ENCODE results near the gene P3H1. TPM values are rescaled to one million over a fixed set of nuclear protein-coding genes. Genes with fewer than 3 reads are reported as not detected.

The P3H1 gene
- total and polyA plus RNA-seq, 5 donors from 2014 or later = 12.6 to 30.4 (median 15.6) TPM

DNA sequence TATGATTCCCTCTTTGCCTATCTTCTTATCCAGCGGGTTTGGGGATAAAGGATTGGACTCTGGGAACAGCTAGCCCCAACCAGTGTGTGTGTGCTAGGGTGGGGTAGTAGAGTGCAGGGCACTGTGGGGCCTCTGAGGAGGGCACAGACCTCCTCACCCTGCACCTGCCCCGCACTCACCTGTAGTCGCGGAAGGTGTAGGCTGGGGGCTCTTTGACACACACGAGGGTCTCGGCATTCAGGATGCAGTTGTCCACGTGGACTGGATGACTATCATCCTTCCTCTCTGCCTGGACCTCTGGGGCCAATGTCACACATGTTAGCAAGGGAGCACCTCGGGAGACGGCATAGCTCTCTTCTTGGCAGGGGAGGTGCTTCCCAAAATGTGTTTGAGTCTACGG lies 18.8 kb downstream of the P3H1 start:
- H3K4me3 Mint-ChIP-seq = no peak overlapping the region
- H3K27ac ChIP-seq (ENCODE audit: insufficient read depth, low read length, poor library complexity, severe bottlenecking) = no peak overlapping the region
- DNase-seq = no peak
- no peaks in the 10 kb centered on the region for H3K27me3 Mint-ChIP-seq
- H3K36me3 Mint-ChIP-seq = peaks cover 46% of the 10 kb centered on the region
- no peak for ATAC-seq (ENCODE audit: low read depth in 2 of 2)
- H3K27me3 ChIP-seq (ENCODE audit: control insufficient read depth, insufficient read depth, low read length) = no peaks in the 10 kb centered on the region
- H3K9me3 ChIP-seq (ENCODE audit: control insufficient read depth in 2 of 2, low read length in 2 of 2) = no peaks in the 10 kb centered on the region
- peaks cover 0 to 4% (median 0%) of the 10 kb centered on the region in 7 donors for H3K9me3 Mint-ChIP-seq
- H3K36me3 ChIP-seq (ENCODE audit: control insufficient read depth, insufficient read depth, low read length) = peaks cover 40% of the 10 kb centered on the region
- peaks cover 0 to 3% (median 0%) of the 10 kb centered on the region in 4 donors for H3K4me1 Mint-ChIP-seq
- H3K4me1 ChIP-seq (ENCODE audit: control insufficient read depth, insufficient read depth, low read length, poor library complexity, severe bottlenecking) = no peaks in the 10 kb centered on the region
- no peak overlapping the region for H3K4me3 ChIP-seq (ENCODE audit: low read depth, low read length)
- H3K27ac Mint-ChIP-seq = peak overlapping the region in 1 of 3 donors; percentile 65

- no peaks in the 10 kb centered on the region for H3K27me3 ChIP-seq (ENCODE audit: control insufficient read depth, insufficient read depth, low read length)
- no peaks in the 10 kb centered on the region for H3K9me3 ChIP-seq (ENCODE audit: control insufficient read depth in 2 of 2, low read length in 2 of 2)
- Mint-ChIP-seq H3K4me1 (peaks cover 0 to 3% (median 0%) of the 10 kb centered on the region in 4 donors), H3K9me3 (peaks cover 0 to 4% (median 0%) of the 10 kb centered on the region in 7 donors), H3K27ac (no peak overlapping the region), H3K4me3 (no peak overlapping the region), H3K36me3 (peaks cover 37% of the 10 kb centered on the region), H3K27me3 (no peaks in the 10 kb centered on the region)
- no peak for ATAC-seq (ENCODE audit: low read depth in 2 of 2)
- no peak overlapping the region for H3K4me3 ChIP-seq (ENCODE audit: low read depth, low read length)
- H3K4me1 ChIP-seq (ENCODE audit: control insufficient read depth, insufficient read depth, low read length, poor library complexity, severe bottlenecking) = no peaks in the 10 kb centered on the region
- H3K27ac ChIP-seq (ENCODE audit: insufficient read depth, low read length, poor library complexity, severe bottlenecking) = no peak overlapping the region
- peaks cover 31% of the 10 kb centered on the region for H3K36me3 ChIP-seq (ENCODE audit: control insufficient read depth, insufficient read depth, low read length)
- peak in 2 of 3 donors; percentile 27 to 35 for DNase-seq
Measured at GRCh38 chr1:42747125-42747524, 19.7 kb downstream of the P3H1 start.

DNA sequence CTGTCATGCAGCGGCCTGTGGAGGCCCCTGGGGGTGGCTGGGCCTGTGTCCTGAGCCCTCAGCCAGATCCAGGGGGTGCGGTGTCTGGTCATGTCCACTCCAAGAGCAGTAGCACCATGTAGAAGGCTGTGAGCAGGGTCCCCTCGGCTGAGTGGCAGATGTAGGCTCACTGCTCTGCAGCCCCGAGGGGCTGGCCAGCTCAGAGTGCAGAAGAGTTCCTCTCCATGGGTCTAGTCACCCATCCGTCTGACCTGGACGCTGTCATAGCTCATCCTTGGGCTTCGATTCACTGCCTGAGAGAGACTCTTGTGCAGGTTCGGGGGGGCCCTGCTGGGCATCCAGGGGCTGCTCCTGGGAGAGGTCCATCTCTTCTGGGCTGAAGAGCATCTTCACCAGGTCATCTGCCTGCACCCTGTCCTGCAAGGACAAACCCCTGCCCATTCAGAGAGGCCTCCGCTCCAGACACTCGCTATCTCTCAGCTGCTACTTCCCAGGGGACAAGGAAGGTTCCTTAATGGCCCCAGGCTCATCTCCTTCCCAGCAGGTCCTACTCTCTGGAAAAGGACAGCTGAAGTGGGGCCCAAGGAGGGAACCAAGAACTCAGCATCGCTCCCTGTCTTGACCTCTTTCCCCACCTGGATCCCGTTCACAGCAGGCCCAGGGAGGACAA lies 20.3 kb downstream of the P3H1 start:
- Histone ChIP-seq H3K36me3 (ENCODE audit: control insufficient read depth, insufficient read depth, low read length) (peaks cover 27% of the 10 kb centered on the region), H3K27ac (ENCODE audit: insufficient read depth, low read length, poor library complexity, severe bottlenecking) (no peak overlapping the region), H3K4me3 (ENCODE audit: low read depth, low read length) (no peak overlapping the region), H3K4me1 (ENCODE audit: control insufficient read depth, insufficient read depth, low read length, poor library complexity, severe bottlenecking) (no peaks in the 10 kb centered on the region), H3K9me3 (ENCODE audit: control insufficient read depth in 2 of 2, low read length in 2 of 2) (no peaks in the 10 kb centered on the region), H3K27me3 (ENCODE audit: control insufficient read depth, insufficient read depth, low read length) (no peaks in the 10 kb centered on the region)
- Mint-ChIP-seq H3K9me3 (peaks cover 0 to under 1% (median 0%) of the 10 kb centered on the region in 7 donors), H3K36me3 (peaks cover 32% of the 10 kb centered on the region), H3K4me3 (no peak overlapping the region), H3K27me3 (no peaks in the 10 kb centered on the region), H3K27ac (no peak overlapping the region), H3K4me1 (peaks cover 0 to 3% (median 0%) of the 10 kb centered on the region in 4 donors)
- no peak for DNase-seq
- ATAC-seq (ENCODE audit: low read depth in 2 of 2) = no peak

DNA sequence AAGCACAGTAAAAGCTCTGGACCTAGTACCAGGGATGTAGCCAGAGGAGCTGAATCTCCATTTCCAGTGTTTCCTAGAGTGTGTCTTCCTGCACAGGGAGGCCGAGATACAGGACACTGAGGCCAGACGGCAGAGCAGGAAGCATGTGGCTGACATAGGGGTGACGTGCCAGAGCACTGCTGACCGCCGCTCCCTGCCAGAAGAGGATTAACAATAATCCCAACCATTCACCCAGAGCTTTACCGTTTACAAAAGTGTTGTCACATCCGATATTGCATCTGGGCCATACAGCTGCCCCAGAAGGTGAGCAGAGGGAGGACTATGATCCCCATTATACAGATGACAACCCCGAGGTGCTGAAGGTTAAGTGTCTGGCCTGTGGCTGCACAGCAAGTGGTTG lies 21.0 kb downstream of the P3H1 start:
- Histone ChIP-seq H3K27me3 (ENCODE audit: control insufficient read depth, insufficient read depth, low read length) (no peaks in the 10 kb centered on the region), H3K4me1 (ENCODE audit: control insufficient read depth, insufficient read depth, low read length, poor library complexity, severe bottlenecking) (no peaks in the 10 kb centered on the region), H3K27ac (ENCODE audit: insufficient read depth, low read length, poor library complexity, severe bottlenecking) (no peak overlapping the region), H3K4me3 (ENCODE audit: low read depth, low read length) (no peak overlapping the region), H3K9me3 (ENCODE audit: control insufficient read depth in 2 of 2, low read length in 2 of 2) (no peaks in the 10 kb centered on the region), H3K36me3 (ENCODE audit: control insufficient read depth, insufficient read depth, low read length) (peaks cover 27% of the 10 kb centered on the region)
- H3K9me3 Mint-ChIP-seq = no peaks in the 10 kb centered on the region
- DNase-seq (no peak), ATAC-seq (ENCODE audit: low read depth in 2 of 2) (no peak)
- H3K4me3 Mint-ChIP-seq = no peak overlapping the region
- peaks cover 30% of the 10 kb centered on the region for H3K36me3 Mint-ChIP-seq
- H3K4me1 Mint-ChIP-seq = peaks cover 0 to 3% (median 0%) of the 10 kb centered on the region in 4 donors
- no peaks in the 10 kb centered on the region for H3K27me3 Mint-ChIP-seq
- no peak overlapping the region for H3K27ac Mint-ChIP-seq

DNA sequence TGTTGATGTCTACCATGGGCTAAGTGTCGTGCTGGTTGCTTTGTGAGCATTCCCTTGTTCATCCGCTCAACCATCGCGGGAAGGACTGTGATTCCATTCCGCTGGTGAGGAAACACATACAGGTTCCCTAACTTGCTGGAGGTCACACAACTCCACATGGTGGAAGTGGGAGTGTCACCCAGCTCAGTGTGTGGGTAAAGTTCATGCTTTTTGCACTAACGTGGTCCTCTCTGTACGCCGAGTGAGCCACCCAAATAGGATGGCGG lies 22.7 kb downstream of the P3H1 start:
- H3K4me1 ChIP-seq (ENCODE audit: control insufficient read depth, insufficient read depth, low read length, poor library complexity, severe bottlenecking) = no peaks in the 10 kb centered on the region
- no peaks in the 10 kb centered on the region for H3K4me1 Mint-ChIP-seq
- no peak overlapping the region for H3K4me3 ChIP-seq (ENCODE audit: low read depth, low read length)
- no peaks in the 10 kb centered on the region for H3K27me3 Mint-ChIP-seq
- no peaks in the 10 kb centered on the region for H3K27me3 ChIP-seq (ENCODE audit: control insufficient read depth, insufficient read depth, low read length)
- peaks cover 0 to 2% (median 0%) of the 10 kb centered on the region in 7 donors for H3K9me3 Mint-ChIP-seq
- H3K9me3 ChIP-seq (ENCODE audit: control insufficient read depth in 2 of 2, low read length in 2 of 2) = no peaks in the 10 kb centered on the region
- H3K36me3 Mint-ChIP-seq = peaks cover 17% of the 10 kb centered on the region
- no peak overlapping the region for H3K27ac ChIP-seq (ENCODE audit: insufficient read depth, low read length, poor library complexity, severe bottlenecking)
- H3K36me3 ChIP-seq (ENCODE audit: control insufficient read depth, insufficient read depth, low read length) = peaks cover 15% of the 10 kb centered on the region
- no peak overlapping the region for H3K27ac Mint-ChIP-seq
- no peak overlapping the region for H3K4me3 Mint-ChIP-seq
- no peak for ATAC-seq (ENCODE audit: low read depth in 2 of 2)
- no peak for DNase-seq

DNA sequence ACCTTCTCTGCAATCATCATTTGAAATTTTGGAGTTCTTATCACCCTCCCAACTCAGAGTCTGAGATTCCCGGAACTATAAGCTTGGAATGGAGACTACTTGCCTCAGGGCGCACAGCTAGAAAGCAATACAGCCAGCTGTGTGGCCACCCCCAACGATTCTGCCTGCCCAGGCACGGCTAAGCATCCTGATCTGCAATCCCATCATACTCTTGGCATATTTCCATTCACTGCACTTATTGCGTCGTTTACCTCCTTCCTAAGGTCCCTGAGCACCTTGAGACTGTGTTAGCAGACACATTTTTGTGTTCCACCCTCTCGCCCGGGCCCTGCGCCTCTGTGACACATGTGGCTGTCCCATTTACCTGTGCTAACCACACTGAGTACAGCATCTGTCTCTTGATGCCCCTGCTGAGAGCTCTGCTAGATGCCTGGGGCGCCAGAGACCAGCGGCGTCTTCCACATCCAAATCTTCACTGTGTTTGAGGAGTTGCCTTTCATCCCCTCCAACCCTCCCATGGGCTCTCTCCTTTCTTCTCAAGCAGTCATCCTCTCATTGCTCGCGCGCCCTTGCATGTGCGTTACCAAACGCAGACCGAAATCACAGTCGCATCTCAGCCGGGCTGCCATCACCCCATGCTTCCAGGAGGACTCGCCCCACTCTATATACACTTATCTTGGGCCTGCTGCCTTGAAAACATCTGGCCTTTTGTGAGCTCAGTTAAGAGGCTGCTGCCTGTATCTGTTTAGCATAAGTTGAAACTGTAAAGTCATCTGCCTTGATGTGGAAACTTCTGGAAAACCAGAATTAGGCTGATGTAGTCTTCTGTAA lies 23.3 kb downstream of the P3H1 start:
- Histone ChIP-seq H3K27ac (ENCODE audit: insufficient read depth, low read length, poor library complexity, severe bottlenecking) (no peak overlapping the region), H3K4me3 (ENCODE audit: low read depth, low read length) (no peak overlapping the region), H3K4me1 (ENCODE audit: control insufficient read depth, insufficient read depth, low read length, poor library complexity, severe bottlenecking) (no peaks in the 10 kb centered on the region), H3K36me3 (ENCODE audit: control insufficient read depth, insufficient read depth, low read length) (peaks cover 11% of the 10 kb centered on the region), H3K9me3 (ENCODE audit: control insufficient read depth in 2 of 2, low read length in 2 of 2) (no peaks in the 10 kb centered on the region), H3K27me3 (ENCODE audit: control insufficient read depth, insufficient read depth, low read length) (no peaks in the 10 kb centered on the region)
- DNase-seq = no peak
- no peak for ATAC-seq (ENCODE audit: low read depth in 2 of 2)
- H3K4me1 Mint-ChIP-seq = no peaks in the 10 kb centered on the region
- peaks cover 0 to 2% (median 0%) of the 10 kb centered on the region in 7 donors for H3K9me3 Mint-ChIP-seq
- no peak overlapping the region for H3K4me3 Mint-ChIP-seq
- H3K27me3 Mint-ChIP-seq = no peaks in the 10 kb centered on the region
- no peak overlapping the region for H3K27ac Mint-ChIP-seq
- H3K36me3 Mint-ChIP-seq = peaks cover 13% of the 10 kb centered on the region

DNA sequence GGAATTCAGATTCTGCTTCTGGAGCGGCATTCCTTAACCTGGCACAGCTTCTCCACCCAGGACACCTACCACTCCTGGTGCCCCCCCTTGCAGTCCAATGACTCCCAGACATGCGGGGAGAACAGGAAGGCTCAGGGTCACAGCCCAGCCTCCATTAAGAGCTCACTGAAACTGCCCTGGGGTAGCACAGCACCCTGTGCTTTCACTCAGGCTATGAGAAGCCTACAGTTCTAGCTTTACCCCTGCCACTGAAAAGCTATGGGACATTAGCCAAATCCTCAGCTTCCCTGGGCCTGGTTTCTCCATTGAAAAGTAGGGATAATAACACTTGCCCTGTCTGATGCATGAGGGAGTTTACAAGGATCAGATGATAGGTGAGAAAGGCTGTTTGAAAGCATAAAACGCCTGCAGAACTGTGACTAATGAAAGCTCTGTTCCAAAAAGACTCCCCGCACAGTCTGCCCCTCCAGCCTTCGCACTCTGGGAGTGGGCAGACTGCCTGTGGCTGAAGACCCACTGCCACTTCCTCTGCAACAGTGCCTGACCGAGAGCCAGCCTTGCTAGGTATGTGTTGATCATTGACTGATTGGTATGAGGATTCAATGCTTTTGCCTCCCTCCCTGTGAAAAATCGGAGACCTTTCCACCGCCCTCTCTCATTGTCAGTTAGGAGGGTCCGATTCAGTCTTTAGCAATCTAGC lies 24.1 kb downstream of the P3H1 start:
- no peak for ATAC-seq (ENCODE audit: low read depth in 2 of 2)
- H3K27ac Mint-ChIP-seq = peak overlapping the region in 1 of 3 donors; percentile 28
- H3K9me3 Mint-ChIP-seq = peaks cover 0 to 2% (median 0%) of the 10 kb centered on the region in 7 donors

More for the DNA sequence above, 24.1 kb downstream of the P3H1 start:
- Histone ChIP-seq H3K27me3 (ENCODE audit: control insufficient read depth, insufficient read depth, low read length) (no peaks in the 10 kb centered on the region), H3K27ac (ENCODE audit: insufficient read depth, low read length, poor library complexity, severe bottlenecking) (no peak overlapping the region), H3K4me3 (ENCODE audit: low read depth, low read length) (no peak overlapping the region), H3K9me3 (ENCODE audit: control insufficient read depth in 2 of 2, low read length in 2 of 2) (no peaks in the 10 kb centered on the region), H3K4me1 (ENCODE audit: control insufficient read depth, insufficient read depth, low read length, poor library complexity, severe bottlenecking) (no peaks in the 10 kb centered on the region), H3K36me3 (ENCODE audit: control insufficient read depth, insufficient read depth, low read length) (peaks cover 8% of the 10 kb centered on the region)
- Mint-ChIP-seq H3K4me3 (no peak overlapping the region), H3K36me3 (peaks cover 5% of the 10 kb centered on the region), H3K27me3 (no peaks in the 10 kb centered on the region), H3K4me1 (no peaks in the 10 kb centered on the region)
- no peak for DNase-seq

All from CD4-positive, CD25-positive, alpha-beta regulatory T cell (primary cell).